Measurements from ENCODE around the gene OXLD1.

The OXLD1 gene

DNA sequence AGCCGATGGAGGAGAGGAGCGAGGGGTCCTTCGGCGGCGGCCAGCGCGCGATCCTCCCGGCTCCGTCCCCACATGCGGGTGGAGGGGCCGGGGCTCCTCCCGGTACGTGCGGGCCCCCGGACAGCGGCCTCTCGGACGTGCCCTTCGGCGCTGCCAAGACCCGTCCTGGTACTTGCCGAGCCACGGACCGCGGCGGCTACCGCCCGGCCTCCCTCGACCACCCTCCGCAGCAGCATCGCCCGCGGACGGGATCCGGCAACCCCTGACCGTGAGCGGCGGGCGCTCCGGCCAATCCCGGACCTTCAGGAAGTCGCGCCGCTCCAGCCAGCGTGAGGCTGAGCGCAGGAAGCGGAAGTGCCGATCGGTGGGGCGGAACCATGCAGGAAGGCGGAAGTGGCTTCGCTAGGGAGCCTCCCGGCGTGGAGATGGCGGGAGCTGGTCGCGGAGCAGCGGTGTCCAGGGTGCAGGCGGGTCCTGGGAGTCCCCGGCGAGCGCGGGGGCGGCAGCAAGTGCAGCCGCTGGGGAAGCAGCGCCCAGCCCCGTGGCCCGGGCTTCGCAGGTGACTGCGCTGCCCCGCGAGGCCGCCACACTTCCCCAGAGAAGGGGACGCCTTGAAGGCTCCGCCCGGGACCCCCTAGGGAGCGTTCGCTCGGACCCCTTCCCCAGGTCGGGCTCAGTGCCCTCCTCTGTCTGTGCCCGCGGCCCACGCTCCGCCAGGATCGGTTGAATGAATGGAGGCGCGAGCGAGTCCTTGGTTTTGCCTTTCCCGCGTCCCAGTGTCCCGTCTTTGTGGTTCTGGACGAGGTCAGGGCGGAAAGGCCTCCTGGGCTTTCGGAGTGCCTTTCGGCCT, at the start of gene OXLD1, which contains the start of gene CCDC137:
TSS of gene OXLD1 (minus strand) at position 264 of the 850 bp plus-strand sequence. CDS start at position 236, 28 bp downstream.
TSS of gene CCDC137 (plus strand) at position 396 of the 850 bp plus-strand sequence. CDS start at position 426, 30 bp downstream.
- DNase-seq (ENCODE audit: low spot score): peak; percentile 96

DNA sequence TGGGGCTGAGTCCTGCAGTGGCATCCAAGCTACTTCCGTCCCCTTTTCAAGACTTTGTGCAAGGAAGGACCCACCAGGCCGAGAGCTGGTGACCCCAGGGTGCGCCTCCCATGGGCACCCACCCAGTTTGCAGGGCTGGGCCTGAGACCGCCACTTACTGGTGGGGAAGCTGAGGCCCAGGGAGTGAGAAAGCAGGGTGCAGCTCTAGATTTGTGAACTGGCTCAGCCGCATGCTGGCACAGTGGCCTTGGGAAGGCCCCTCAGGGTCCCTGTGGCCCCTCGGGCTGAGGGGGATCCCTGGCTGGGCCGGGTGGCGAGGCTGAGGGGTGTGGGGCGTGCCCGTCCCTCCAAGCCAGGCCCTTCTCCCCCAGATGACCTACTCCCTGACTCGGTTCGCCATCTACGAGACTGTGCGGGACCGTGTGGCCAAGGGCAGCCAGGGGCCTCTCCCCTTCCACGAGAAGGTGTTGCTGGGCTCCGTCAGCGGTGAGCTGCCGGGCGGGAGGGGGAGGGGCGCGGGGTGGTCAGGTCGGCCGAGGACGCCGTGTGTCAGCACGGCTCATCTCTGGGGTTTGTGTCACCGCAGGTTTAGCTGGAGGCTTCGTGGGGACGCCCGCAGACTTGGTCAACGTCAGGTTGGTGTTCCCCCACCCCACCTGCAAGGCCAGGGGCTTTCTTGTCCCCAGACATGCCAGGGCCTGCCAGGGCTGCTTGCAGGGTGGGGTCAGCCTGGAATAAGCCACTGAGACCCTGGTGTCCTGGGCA, 48.9 kb upstream of the OXLD1 start:
- no peak for DNase-seq (ENCODE audit: low spot score)

DNA sequence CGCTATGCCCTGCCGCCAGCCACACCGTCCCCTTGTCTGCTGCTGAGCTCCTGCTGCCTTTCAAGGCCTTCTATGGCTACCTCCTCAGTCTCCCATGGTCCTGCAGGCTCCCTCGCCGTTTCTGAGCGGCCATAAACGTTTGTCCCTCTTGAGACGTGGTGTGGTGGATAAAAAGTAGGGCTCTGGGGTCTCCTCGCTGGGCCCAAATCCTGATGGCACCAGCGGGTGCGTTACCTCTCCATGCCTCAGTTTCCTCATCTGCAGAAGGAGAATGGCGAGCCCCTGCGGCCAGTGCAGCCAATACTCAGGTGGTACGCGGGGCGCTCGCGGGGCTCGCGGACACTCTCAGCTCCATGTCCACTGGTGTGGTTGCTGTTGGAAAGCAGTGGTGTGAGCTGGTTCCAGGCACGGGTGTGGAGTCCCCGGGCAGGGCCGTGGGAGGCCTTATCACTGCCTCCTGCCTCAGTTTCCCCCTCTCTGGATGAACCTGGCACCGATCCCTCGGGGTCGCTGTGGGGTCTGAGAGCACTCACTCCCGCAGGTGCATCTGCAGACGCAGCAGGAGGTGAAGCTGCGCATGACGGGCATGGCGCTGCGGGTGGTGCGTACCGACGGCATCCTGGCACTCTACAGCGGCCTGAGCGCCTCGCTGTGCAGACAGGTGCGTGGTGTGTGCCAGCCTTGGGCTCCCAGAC, 48.2 kb upstream of the OXLD1 start:
- no peak for DNase-seq (ENCODE audit: low spot score)

DNA sequence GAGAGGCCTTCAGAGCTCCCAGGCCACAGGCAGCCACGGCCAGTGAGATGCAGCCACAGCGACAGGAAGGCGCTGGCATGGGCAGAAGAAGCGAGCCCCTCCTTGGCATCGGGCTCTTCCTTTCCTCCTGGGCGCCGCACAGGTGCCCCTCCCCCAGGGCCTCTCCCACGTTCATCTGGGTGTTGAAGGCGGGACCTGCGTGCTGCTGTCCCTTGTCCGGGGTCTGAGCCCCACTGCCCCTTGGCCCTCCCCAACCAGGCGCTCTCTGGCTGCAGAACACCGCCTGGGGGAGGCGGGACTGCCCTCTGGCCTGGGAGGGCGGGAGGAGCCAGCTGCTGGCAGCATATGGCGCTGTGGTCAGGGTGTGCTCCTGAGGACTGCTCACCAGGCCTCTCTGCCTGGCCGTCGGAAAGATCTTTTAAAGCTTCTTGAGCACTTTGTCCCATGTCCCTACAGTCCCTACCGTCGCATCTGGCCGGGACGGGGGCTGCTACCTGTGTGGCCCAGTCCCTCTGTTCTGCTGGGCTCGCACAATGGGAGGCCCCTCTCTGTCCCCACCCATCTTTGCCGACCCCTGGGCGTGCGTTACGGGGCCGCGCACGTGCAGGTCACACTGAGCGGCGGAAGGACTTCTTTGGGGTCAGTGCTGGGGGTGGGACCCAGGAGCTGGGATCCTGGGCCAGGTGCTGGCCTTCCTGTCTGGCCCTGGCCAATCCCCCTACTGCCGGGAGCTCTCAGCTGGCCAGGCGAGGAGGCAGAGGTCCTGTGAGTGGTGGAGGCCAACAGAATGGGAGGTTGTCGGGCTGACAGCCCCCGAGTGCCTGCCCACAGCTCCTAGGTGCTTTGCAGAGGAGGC, 47.4 kb upstream of the OXLD1 start:
- no peak for DNase-seq (ENCODE audit: low spot score)

DNA sequence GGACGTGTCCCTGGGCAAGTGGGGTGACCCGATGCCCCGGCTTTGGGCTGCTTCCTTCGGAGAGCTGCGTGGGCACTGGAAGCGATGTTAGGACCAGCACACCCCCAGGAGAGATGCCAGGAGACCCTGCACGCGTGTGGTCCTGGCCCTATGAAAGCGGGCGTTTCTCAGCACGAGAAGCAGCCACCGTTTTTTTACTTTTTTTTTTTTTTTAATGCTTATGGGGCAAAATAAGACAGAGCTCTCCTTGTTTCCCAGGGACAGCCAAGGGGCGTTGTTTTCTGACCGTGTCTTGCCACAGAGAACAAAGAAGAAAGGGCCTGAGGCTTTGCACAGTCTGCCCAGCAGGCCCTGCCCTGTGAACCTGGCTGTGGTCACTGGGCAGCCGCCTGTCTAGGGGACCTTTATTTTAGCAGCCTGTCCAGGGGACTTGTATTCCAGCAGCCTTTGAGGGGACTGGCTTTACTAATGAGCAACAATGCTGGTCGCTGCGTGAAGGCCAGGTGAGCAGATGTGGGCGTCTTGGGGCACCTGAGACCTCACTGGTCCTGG, 46.7 kb upstream of the OXLD1 start:
- no peak for DNase-seq (ENCODE audit: low spot score)

DNA sequence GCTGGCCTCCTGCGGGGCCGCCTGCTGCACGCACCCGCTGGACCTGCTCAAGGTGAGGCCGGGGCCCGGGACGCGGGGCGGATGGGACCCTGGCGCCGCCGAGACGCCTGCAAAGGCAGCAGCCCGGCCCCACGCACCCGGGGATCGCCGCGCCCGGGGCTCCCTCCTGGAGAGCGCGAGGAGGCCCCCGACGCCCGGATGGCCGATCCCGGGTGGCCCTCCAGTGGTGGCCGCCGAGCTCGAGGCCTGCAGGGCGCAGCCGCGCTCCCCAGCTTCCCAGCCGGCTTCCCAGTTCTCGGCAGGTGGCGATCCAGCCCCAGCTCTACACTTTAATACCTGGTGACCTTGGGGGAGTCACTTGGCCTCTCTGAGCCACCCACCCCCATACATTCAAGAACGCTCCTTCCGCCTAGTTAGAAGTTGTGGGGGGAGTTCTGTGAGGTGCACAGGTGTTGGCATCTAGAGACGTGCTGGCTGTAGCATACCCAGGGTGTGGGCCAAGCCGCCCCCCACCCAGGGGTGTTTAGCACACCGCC, 46.1 kb upstream of the OXLD1 start:
- DNase-seq (ENCODE audit: low spot score): peak; percentile 85

DNA sequence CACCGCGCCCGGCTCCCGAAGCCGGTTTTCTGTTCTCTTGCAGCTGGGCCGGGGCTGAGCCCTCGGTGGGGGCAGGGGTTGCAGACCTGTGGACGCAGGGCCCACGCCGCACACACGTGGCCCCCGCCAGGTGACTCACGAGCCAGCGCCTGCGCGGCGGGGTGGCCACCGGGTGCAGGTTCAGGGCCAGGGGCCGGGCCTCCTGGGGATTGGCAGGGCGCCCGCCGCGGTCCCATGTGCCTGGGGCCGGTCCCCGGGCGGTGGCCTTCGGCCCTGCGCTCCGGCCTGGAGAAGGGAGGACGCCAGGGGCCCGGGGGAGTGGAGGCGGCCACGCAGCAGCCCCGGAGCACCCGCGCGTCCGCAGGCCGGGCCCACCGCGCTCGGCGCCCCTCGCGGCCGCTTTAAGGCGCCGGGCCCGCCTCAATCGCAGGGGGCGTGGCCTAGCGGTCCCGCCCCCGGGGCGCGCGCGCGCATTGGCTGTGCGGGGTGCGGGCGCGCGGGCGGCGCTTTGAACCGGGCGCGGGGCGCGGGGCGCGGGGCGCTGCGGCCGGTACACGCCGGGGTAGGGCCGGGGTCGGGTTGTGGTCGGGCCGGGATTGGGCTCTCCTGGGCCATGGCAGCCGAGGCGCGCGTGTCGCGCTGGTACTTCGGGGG, 45.5 kb upstream of the OXLD1 start, which contains the start of gene SLC25A10:
TSS of gene SLC25A10 (plus strand) at position 471 of the 654 bp plus-strand sequence. CDS start at position 614, 143 bp downstream.
- peak; percentile 94 for DNase-seq (ENCODE audit: low spot score)

DNA sequence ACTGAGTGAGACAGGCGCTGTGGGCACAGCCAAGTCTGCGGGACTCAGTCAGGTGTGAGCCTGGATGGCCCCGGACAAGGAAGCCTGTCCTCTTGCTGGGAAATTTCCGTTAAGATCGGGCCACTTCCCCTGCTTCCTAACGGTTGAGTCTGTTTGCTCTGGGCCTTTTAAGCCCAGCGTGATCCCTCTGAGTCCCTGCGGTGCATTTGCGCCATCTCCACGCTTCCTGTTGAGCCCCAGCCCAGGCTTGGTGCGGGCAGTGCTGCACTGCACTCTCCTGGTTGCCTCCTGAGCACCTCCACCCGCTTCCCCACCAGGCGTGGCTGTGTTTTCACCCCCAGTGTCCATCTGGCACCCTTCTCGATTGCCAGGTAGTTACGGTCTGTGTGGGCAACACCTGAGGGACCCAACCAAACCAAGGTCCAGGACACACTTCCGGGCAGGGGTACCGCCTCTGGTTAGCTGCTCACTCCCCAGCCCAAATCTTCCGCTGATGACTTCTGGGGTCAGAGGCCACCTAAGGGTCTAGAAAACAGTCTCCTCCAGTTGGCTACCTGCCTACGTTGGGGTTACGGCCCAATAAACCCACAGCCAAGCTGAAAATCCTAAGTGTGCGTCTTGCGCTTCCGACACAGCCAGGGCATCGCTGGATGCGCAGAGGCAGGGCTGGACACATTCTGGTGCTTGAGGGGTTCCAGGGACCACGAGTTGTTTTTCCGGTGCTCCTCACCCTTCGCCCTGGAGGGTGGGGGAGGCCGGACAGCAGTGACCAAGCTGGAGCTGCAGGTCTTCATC, 44.3 kb upstream of the OXLD1 start:
- DNase-seq (ENCODE audit: low spot score): no peak

DNA sequence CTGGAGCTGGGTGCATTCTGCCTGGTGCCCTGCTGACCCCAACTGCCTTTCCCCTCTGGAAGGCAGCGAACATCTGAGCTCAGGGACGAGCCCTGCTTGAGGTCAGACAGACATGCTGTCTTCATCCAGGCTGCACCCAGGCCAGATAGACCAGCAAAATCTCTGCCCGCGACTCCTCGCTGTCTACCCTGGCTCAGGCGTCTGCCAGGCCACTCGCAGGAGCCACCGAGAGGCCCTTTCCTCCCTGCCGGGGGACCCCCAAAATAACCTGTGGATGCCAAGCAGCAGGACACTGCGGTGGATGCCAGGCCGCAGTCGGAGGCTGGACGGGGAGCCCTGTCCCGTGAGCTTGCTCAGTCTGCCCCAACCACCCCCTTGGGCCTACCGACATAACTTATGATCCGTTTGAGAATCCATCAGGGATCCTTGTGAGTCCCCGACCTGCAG, 42.4 kb upstream of the OXLD1 start:
- no peak for DNase-seq (ENCODE audit: low spot score)

DNA sequence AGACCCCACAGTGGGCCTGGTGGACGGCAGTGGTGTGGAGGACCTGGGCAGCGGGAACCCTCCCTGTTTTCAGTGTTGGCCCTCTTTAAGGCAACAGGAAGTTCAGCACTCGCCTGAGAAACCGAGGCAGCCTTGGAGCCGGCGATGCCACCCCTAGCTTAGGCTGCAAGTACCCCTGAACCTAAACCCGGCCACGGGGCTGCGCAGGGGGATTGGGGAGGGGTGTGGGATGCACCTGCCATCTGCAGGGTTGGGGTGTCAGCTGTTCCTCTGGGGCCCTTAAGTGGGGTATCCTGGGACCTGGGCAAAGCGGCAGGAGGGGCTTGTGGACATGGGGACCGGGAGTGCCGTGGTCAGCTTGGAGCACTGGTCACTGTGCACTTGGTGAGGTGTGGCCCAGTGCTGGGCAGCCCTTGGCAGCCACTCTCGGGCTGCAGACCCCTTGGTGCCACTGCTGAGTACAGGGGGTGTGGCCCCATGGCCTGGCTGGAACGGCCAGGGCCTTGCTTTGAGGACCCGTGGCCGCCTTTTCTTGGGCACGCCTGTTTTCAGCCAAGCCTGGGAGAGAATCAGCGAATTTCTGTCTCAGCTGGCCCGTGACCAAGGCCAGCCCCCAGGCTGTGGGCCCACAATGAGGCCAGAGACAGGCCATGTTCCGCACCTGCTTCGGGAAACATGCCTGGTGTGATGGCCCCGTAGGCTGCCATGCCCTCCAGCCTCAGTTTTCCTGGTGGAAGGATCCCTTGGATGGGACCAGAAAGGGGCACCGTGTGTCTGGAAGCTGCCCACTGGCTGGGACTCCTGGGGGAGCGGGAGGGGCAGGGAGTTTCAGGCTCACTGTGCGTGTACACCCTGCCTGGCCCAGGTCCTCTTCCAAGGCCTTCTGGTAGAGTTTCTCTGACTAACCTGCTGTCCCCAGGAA, 41.6 kb upstream of the OXLD1 start:
- no peak for DNase-seq (ENCODE audit: low spot score)

DNA sequence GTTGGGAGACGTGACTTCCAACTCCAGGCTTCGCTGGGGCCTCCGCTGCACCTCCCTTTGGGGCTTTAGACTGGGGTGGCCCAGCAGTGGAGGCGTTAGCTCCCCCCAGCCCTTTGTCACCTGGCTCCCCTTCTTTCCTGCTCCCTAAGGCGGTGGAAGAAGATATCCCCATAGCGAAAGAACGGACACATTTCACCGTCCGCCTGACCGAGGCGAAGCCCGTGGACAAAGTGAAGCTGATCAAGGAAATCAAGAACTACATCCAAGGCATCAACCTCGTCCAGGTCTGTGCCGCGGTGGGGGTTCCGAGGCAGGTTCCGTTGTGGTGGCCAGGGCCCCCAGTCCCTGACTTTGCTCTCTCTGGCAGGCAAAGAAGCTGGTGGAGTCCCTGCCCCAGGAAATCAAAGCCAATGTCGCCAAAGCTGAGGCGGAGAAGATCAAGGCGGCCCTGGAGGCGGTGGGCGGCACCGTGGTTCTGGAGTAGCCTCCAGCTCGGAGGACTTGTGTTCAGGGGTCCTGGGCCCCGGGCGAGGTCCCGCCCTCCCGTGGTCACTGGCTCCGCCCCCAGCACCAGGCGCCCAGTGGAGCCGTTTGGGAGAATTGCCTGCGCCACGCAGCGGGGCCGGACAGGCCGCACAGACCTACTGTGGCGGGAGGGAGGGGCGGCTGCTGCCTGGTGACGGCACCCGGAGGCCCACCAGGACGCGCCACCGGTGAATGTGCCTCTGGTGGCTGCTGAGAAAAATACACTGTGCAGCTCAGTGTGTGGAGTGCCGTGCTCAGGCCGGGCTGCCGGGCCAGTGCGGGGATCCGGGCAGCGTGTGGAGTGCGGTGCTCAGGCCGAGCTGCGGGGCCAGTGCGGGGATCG, 40.6 kb upstream of the OXLD1 start:
- DNase-seq (ENCODE audit: low spot score): no peak

DNA sequence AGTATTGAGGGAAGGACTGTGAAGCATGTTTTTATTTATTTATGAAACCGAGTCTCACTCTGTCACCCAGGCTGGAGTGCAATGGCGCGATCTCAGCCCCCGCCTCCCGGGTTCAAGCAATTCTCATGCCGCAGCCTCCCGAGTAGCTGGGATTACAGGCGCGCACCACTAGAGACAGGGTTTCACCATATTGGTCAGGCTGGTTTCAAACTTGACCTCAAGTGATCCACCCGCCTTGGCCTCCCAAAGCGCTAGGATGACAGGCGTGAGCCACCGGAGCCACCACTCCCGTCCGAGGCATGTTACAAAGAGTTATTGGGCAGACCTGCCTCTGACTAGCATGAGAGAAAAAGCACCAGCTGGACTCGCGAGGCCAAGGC, 39.8 kb upstream of the OXLD1 start:
- DNase-seq (ENCODE audit: low spot score): no peak

DNA sequence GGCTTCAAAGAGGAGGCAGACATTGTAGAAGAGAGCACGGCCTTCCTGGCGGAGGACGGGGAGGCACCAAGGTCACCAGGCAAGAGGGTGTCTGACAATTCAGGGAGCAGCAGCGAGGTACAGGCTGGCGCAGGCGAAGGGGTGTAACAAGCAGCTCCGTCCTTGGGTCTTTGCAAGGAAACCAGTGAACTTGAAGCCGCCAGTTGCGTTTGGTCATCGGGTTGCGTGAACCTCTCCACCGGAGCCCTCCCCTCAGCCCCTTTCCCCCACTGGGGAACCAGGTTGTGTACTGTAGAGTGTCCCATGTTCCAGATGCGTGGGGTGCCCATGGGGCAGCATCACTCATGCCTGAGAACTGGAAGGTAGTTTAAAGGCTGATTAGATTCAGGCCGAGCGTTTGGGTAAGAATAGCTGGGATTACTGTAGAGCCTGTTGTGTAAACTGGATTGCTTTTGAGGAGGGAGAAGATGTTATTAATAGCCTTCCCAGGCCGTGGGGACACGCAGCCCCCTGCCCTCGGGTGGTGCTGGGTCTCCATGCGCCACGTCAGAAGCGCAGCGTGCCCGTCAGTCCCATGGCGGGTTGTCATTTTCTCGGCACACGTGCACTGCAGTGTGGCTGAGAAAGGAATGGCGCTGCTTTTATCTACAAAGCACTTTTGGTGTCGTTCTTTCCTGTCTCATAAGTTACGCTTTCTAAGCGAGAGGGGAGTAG, 39.3 kb upstream of the OXLD1 start:
- no peak for DNase-seq (ENCODE audit: low spot score)

DNA sequence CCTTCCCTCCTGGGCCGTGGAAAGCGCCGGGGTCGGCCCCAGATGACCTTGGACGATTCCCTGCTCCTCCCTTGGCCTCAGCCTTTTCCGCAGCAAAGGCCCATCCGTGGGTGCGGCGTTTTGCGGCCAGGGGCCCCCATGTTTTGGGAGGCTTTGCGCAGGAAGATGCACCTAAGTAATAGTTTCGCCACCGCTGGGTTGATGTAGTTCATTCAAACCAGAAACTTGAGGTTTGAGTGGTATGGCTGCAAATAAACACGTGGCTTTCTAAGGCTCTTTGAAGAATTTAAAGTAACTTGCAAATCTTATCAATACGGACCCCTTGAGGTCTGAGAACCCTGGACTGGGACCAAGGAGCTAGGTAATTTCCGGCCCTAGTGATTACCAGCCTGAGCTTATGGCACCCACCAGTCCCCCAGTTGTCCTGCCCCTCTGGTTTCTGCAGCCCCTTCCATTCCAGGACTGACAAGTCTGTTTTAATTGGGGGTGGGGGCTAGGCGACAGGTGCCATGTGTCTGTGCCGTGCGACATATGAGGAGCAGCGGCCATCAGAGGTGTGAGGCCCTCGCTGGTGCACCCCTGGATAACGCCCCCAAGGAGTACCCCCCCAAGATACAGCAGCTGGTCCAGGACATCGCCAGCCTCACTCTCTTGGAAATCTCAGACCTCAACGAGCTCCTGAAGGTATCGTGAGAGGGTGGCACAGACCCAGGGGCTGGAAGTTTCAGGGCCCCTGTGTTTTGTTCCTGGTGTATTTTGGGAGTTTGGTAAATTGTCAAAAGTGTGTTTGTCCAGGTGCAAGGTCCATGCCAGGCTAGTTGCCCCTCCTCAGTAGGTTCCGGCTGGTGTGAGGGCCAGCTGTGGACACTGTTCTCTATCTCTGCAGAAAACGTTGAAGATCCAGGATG, 37.6 kb upstream of the OXLD1 start:
- no peak for DNase-seq (ENCODE audit: low spot score)

DNA sequence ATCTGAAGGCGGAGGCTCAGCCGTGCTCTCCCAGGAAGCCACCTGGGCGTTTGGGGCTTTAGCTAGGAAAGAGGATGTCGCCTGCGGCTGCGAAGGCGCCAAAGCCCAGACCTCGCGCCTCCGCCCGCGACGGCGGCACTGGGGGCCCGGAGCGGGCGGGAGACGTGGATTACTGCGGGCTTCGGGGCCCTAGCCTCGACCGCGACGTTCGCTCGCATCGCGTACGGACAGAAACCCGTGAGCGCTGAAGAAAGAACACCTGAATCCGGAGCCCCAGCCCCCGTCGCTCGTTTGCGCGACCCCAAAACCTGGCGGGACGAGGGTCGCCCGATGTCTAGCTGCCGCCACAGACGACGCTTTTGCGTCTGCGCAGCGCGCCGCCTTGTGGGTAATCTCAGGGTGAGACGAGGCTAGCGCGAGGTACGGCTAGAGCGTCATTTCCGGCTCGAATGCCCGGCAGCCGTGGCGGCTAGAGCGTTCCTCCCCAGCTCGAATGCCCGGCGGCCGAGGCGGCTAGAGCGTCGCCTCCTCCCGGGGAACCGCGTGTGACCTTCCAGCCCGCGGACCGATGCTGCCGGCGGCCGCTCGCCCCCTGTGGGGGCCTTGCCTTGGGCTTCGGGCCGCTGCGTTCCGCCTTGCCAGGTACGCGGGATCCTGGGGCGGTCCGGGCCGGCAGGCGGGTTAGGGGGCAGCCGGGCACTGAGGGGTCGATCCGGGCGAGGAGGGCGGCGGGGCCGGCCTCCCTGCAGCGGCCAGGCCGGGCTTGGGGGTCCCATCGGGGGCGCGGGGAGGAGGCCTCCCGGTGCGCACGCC, 36.7 kb upstream of the OXLD1 start, which contains the start of gene MRPL12:
TSS of gene MRPL12 (plus strand) at position 434 of the 813 bp plus-strand sequence. CDS start at position 569, 135 bp downstream.
- DNase-seq (ENCODE audit: low spot score): peak; percentile 97

All from HuH-7.5 (cell line).